NCI-H1436 (cell line): Measurements from ENCODE around the gene SLX9.

ENCODE experiments used
- DNase-seq: peaks from one replicate; lab custom pipeline; 2025; lab: John Stamatoyannopoulos, UW

SLX9 gene

GRCh38 chr21:44991538-44992483, 52.0 kb downstream of the SLX9 start:
- no peak for DNase-seq

GRCh38 chr21:44992608-44993031, 52.8 kb downstream of the SLX9 start:
- no peak for DNase-seq

GRCh38 chr21:44993321-44994046, 53.7 kb downstream of the SLX9 start:
- no peak for DNase-seq

GRCh38 chr21:44994047-44994694, 54.3 kb downstream of the SLX9 start:
- no peak for DNase-seq

GRCh38 chr21:44994695-44995342, 55.0 kb downstream of the SLX9 start:
- no peak for DNase-seq

GRCh38 chr21:44995343-44995941, 55.6 kb downstream of the SLX9 start:
- DNase-seq: no peak

- DNase-seq: no peak
These were observed 56.3 kb downstream of the SLX9 start for GRCh38 chr21:44996096-44996495.

- no peak for DNase-seq
These were observed 56.7 kb downstream of the SLX9 start for GRCh38 chr21:44996501-44996921.

- DNase-seq: no peak
These were observed 57.4 kb downstream of the SLX9 start for GRCh38 chr21:44996983-44997936.

GRCh38 chr21:44998086-44998620, 58.3 kb downstream of the SLX9 start:
- DNase-seq: no peak

GRCh38 chr21:44998621-44999427, 59.0 kb downstream of the SLX9 start:
- no peak for DNase-seq

- DNase-seq: no peak
These were observed 59.7 kb downstream of the SLX9 start for GRCh38 chr21:44999428-44999971.

GRCh38 chr21:44999972-45000636, 60.3 kb downstream of the SLX9 start:
- no peak for DNase-seq

GRCh38 chr21:45000637-45001133, 60.9 kb downstream of the SLX9 start:
- DNase-seq: no peak

- DNase-seq: no peak
These were observed 61.6 kb downstream of the SLX9 start for GRCh38 chr21:45001134-45002095.

GRCh38 chr21:45002381-45003204, 62.8 kb downstream of the SLX9 start:
- no peak for DNase-seq
